Mesenchymal stem cell (in vitro differentiated cells and primary cell): Measurements from ENCODE around the gene AP3S2.
"Not testable (repeated sequence)": the region's sequence is repeated elsewhere in the genome, so short reads cannot be mapped to it uniquely, and the experiment has no call there.

Experiments used
- DNase-seq: peaks from one replicate; pipeline ENCODE4 v3.0.0-alpha.2; 2013
- H2AFZ ChIP-seq: one replicate; pipeline ENCODE4 v1.6.1; 2013; ENCODE audit warnings: low read depth, mild to moderate bottlenecking, control low read depth, inconsistent platforms, low read length, moderate library complexity
- H2AK5ac ChIP-seq: 2 replicates; pipeline ENCODE4 v1.6.1; 2013; ENCODE audit warnings: low read length, moderate library complexity, mild to moderate bottlenecking, inconsistent platforms; ENCODE audit not compliant: severe bottlenecking
- H2BK120ac ChIP-seq: one replicate; pipeline ENCODE4 v1.6.1; 2013; ENCODE audit warnings: low read depth, mild to moderate bottlenecking, inconsistent platforms, low read length, moderate library complexity
- H2BK12ac ChIP-seq, 2 experiments: one replicate each; pipeline ENCODE4 v1.6.1; 2013; ENCODE audit warnings: inconsistent platforms in 2 of 2, low read length in 2 of 2, mild to moderate bottlenecking in 2 of 2, moderate library complexity in 2 of 2, control low read depth in 1 of 2
- H2BK15ac ChIP-seq: one replicate; pipeline ENCODE4 v1.6.1; 2013; ENCODE audit warnings: mild to moderate bottlenecking, low read depth, inconsistent platforms; ENCODE audit not compliant: poor library complexity, severe bottlenecking
- H2BK5ac ChIP-seq: 2 replicates; pipeline ENCODE4 v1.6.1; 2013; ENCODE audit warnings: low read depth, mild to moderate bottlenecking, low read length, control low read depth, inconsistent platforms; ENCODE audit not compliant: poor library complexity, severe bottlenecking
- H3K14ac ChIP-seq, 2 experiments: one replicate each; pipeline ENCODE4 v1.6.1; 2013; ENCODE audit warnings: inconsistent platforms in 2 of 2, low read length in 2 of 2, control low read depth in 1 of 2, mild to moderate bottlenecking in 1 of 2, moderate library complexity in 1 of 2
- H3K18ac ChIP-seq, 2 experiments: one replicate each; pipeline ENCODE4 v1.6.1; 2013; ENCODE audit warnings: inconsistent platforms in 2 of 2, low read length in 2 of 2, control low read depth in 1 of 2, low read depth in 1 of 2, mild to moderate bottlenecking in 1 of 2
- H3K23ac ChIP-seq, 2 experiments: one replicate each; pipeline ENCODE4 v1.6.1; 2013; ENCODE audit warnings: inconsistent platforms in 2 of 2, low read length in 2 of 2, mild to moderate bottlenecking in 2 of 2, moderate library complexity in 2 of 2, control low read depth in 1 of 2
- H3K27ac ChIP-seq: 2 replicates; pipeline ENCODE4 v1.5.1; 2013; ENCODE audit warnings: mild to moderate bottlenecking, moderate library complexity, low read length, control low read depth, inconsistent platforms; ENCODE audit not compliant: poor library complexity, severe bottlenecking
- H3K27me3 ChIP-seq, 2 experiments: 2 replicates each; pipeline versions ENCODE4 v1.6.1 to v1.7.0; 2013; ENCODE audit warnings: low read length in 2 of 2, mild to moderate bottlenecking in 2 of 2, moderate library complexity in 2 of 2, control low read depth in 1 of 2, inconsistent platforms in 1 of 2; ENCODE audit not compliant: control insufficient read depth in 1 of 2, insufficient read depth in 1 of 2
- H3K36me3 ChIP-seq, 2 experiments: 2 replicates each; pipeline versions ENCODE4 v1.6.1 to v1.7.0; 2013; ENCODE audit warnings: low read length in 2 of 2, control low read depth in 1 of 2, inconsistent platforms in 1 of 2, low read depth in 1 of 2, mild to moderate bottlenecking in 1 of 2; ENCODE audit not compliant: insufficient read depth in 2 of 2, control insufficient read depth in 1 of 2
- H3K4ac ChIP-seq, 2 experiments: one replicate each; pipeline ENCODE4 v1.6.1; 2013; ENCODE audit warnings: inconsistent platforms in 2 of 2, low read length in 2 of 2, mild to moderate bottlenecking in 2 of 2, moderate library complexity in 2 of 2, control low read depth in 1 of 2, low read depth in 1 of 2
- H3K4me1 ChIP-seq: 2 replicates; pipeline ENCODE4 v1.6.1; 2013; ENCODE audit warnings: low read depth, low read length, control low read depth; ENCODE audit not compliant: control insufficient read depth, insufficient read depth
- H3K4me2 ChIP-seq: 2 replicates; pipeline ENCODE4 v1.6.1; 2013; ENCODE audit warnings: low read length, mild to moderate bottlenecking, inconsistent platforms; ENCODE audit not compliant: poor library complexity, severe bottlenecking
- H3K4me3 ChIP-seq, 2 experiments: 2 replicates each; pipeline versions ENCODE4 v1.5.1 to v1.7.0; 2013; ENCODE audit warnings: low read length in 2 of 2, mild to moderate bottlenecking in 2 of 2, control low read depth in 1 of 2, low read depth in 1 of 2; ENCODE audit not compliant: insufficient read depth in 1 of 2
- H3K79me1 ChIP-seq: replicated peaks from 2 replicates; pipeline ENCODE4 v1.6.1; 2013; ENCODE audit warnings: mild to moderate bottlenecking, control low read depth, low read length, inconsistent platforms; ENCODE audit not compliant: poor library complexity, severe bottlenecking
- H3K9ac ChIP-seq: 2 replicates; pipeline ENCODE4 v1.7.0; 2013; ENCODE audit warnings: mild to moderate bottlenecking, low read length, moderate library complexity
- H3K9me3 ChIP-seq: 2 replicates; pipeline ENCODE4 v1.7.0; 2013; ENCODE audit warnings: mild to moderate bottlenecking, low read length; ENCODE audit not compliant: control insufficient read depth
- H4K8ac ChIP-seq: one replicate; pipeline ENCODE4 v1.6.1; 2013; ENCODE audit warnings: inconsistent platforms, mild to moderate bottlenecking, low read length, moderate library complexity
- H4K91ac ChIP-seq: one replicate; pipeline ENCODE4 v1.6.1; 2013; ENCODE audit warnings: mild to moderate bottlenecking, low read length, inconsistent platforms
- WGBS: methylation state at CpG from one replicate; pipeline ENCODE4 v1.1.7; 2013; ENCODE audit warnings: mixed read lengths; 5-methylcytosine and 5-hydroxymethylcytosine counted together

Gene AP3S2

DNA sequence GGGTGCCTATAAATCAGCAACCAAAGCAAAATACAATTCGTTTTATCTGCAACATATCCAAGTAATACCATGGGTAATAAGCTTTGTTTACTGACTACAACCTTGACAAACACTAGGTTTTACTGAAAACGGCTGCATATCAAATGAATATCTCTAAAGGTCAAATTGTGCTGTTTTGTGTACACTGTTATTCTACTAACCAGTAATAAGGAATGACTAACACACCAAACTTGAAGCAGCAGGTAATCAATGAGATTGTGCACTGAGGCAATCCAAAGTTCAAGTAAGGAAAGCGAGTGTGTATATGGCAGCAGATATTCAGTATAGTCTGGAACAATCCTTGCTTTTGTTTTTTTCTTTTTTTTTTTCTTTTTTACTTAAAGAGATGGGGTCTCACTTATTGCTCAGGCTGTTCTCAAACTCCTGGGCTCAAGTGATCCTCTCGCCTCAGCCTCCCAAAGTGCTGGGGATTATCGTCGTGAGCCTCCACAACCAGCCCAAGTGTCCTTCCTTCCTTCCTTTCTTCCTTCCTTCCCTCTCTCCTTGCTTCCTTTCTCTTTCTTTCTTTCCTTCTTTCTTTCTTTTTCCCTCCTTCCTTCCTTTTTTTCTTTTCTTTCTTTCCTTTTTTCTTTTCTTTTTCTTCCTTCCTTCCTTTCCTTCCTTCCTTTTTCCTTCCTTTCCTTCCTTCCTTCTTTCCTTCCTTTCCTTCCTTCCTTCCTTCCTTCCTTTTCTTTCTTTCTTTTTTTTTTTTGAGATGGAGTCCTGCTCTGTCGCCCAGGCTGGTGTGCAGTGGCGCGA is 34.9 kb downstream of the AP3S2 start:
- no peak overlapping the region for H3K23ac ChIP-seq
- H3K9ac ChIP-seq, result no peak overlapping the region
- peaks cover 4% of the 10 kb centered on the region for H3K79me1 ChIP-seq
- H2BK12ac ChIP-seq, result no peak overlapping the region
- no peak overlapping the region for H2BK15ac ChIP-seq
- H3K9me3 ChIP-seq, result no peaks in the 10 kb centered on the region
- 99% methylated on average over 4 of the region's 9 CpGs for WGBS
- H3K18ac ChIP-seq, result no peak overlapping the region
- no peak overlapping the region for H4K91ac ChIP-seq
- no peak overlapping the region for H2BK120ac ChIP-seq
- no peaks in the 10 kb centered on the region for H3K27me3 ChIP-seq
- H4K8ac ChIP-seq, result no peak overlapping the region
- no peak overlapping the region for H3K27ac ChIP-seq
- peaks cover 4% of the 10 kb centered on the region for H3K4me1 ChIP-seq
- no peak overlapping the region for H2AFZ ChIP-seq
- no peak for DNase-seq
- no peak overlapping the region for H2BK5ac ChIP-seq
- H3K4ac ChIP-seq, result no peak overlapping the region
- H3K4me2 ChIP-seq, result no peak overlapping the region
- H2AK5ac ChIP-seq, result no peak overlapping the region
- no peak overlapping the region for H3K4me3 ChIP-seq
- peaks cover 5 to 43% of the 10 kb centered on the region in 2 experiments for H3K36me3 ChIP-seq
- no peak overlapping the region for H3K14ac ChIP-seq

- Histone ChIP-seq H3K36me3 (peaks cover 5 to 43% of the 10 kb centered on the region in 2 experiments), H3K4ac (no peak overlapping the region), H3K9me3 (no peaks in the 10 kb centered on the region), H3K79me1 (peaks cover 4% of the 10 kb centered on the region), H3K4me3 (no peak overlapping the region), H4K8ac (no peak overlapping the region), H3K4me2 (no peak overlapping the region), H3K23ac (no peak overlapping the region), H4K91ac (no peak overlapping the region), H3K14ac (no peak overlapping the region), H3K4me1 (peaks cover 4% of the 10 kb centered on the region), H3K9ac (no peak overlapping the region), H2BK12ac (no peak overlapping the region), H3K27ac (no peak overlapping the region), H2AFZ (no peak overlapping the region), H2BK120ac (no peak overlapping the region), H3K27me3 (no peaks in the 10 kb centered on the region), H2AK5ac (no peak overlapping the region), H3K18ac (no peak overlapping the region), H2BK15ac (no peak overlapping the region), H2BK5ac (no peak overlapping the region)
- DNase-seq, result no peak
- 100% methylated on average over 2 of the region's 3 CpGs for WGBS
Observed at GRCh38 chr15:89857673-89858072, 36.1 kb downstream of the AP3S2 start.

GRCh38 chr15:89855948-89856347 is 37.8 kb downstream of the AP3S2 start:
- 97% methylated on average over 3 of the region's 3 CpGs for WGBS
- no peak for DNase-seq
- no peak overlapping the region for H2BK12ac ChIP-seq
- no peak overlapping the region for H3K14ac ChIP-seq
- no peak overlapping the region for H3K27ac ChIP-seq
- no peak overlapping the region for H2BK5ac ChIP-seq
- no peak overlapping the region for H4K8ac ChIP-seq
- no peak overlapping the region for H2BK120ac ChIP-seq
- no peak overlapping the region for H3K23ac ChIP-seq
- no peak overlapping the region for H3K18ac ChIP-seq
- peaks cover 5 to 44% of the 10 kb centered on the region in 2 experiments for H3K36me3 ChIP-seq
- peaks cover 4% of the 10 kb centered on the region for H3K79me1 ChIP-seq
- no peak overlapping the region for H3K9ac ChIP-seq
- no peaks in the 10 kb centered on the region for H3K9me3 ChIP-seq
- no peak overlapping the region for H4K91ac ChIP-seq
- H3K4me3 ChIP-seq, result no peak overlapping the region
- H2BK15ac ChIP-seq, result no peak overlapping the region
- H3K27me3 ChIP-seq, result no peaks in the 10 kb centered on the region
- H3K4me2 ChIP-seq, result no peak overlapping the region
- no peak overlapping the region for H3K4ac ChIP-seq
- H2AK5ac ChIP-seq, result no peak overlapping the region
- no peak overlapping the region for H2AFZ ChIP-seq
- peaks cover 4% of the 10 kb centered on the region for H3K4me1 ChIP-seq

GRCh38 chr15:89854863-89855262 is 38.9 kb downstream of the AP3S2 start:
- H3K18ac ChIP-seq, H2AK5ac ChIP-seq, H3K9ac ChIP-seq, H2BK5ac ChIP-seq, H3K27ac ChIP-seq, H2BK15ac ChIP-seq, H4K8ac ChIP-seq, H2BK12ac ChIP-seq, DNase-seq, H3K79me1 ChIP-seq, H3K14ac ChIP-seq, H3K4me2 ChIP-seq, H3K27me3 ChIP-seq, H3K4ac ChIP-seq, H2BK120ac ChIP-seq, H4K91ac ChIP-seq, H3K9me3 ChIP-seq, H2AFZ ChIP-seq, H3K4me3 ChIP-seq, H3K4me1 ChIP-seq, H3K23ac ChIP-seq: not testable (repeated sequence)
- 100% methylated on average over 1 of the region's 17 CpGs for WGBS
- peaks cover 5 to 33% of the 10 kb centered on the region in 2 experiments for H3K36me3 ChIP-seq
